Placental pericyte (primary cell): ENCODE results near the gene RPL34. TPM values are rescaled to one million over a fixed set of nuclear protein-coding genes. Genes with fewer than 3 reads are reported as not detected.

Experiments used
- small RNA-seq: library from RNA; depleted of rRNA; stranded (forward); fragments of <200 nt; gene quantifications from one replicate; pipeline ENCODE3, GENCODE V24; 2012; ENCODE audit warnings: low replicate concordance
- total RNA-seq: library from RNA; depleted of rRNA; stranded (reverse); fragments of >200 nt; gene quantifications from 2 replicates; pipeline ENCODE4 v1.2.3, GENCODE V29; 2012

The RPL34 gene
- total RNA-seq = 321 and 406 TPM in 2 replicates

DNA sequence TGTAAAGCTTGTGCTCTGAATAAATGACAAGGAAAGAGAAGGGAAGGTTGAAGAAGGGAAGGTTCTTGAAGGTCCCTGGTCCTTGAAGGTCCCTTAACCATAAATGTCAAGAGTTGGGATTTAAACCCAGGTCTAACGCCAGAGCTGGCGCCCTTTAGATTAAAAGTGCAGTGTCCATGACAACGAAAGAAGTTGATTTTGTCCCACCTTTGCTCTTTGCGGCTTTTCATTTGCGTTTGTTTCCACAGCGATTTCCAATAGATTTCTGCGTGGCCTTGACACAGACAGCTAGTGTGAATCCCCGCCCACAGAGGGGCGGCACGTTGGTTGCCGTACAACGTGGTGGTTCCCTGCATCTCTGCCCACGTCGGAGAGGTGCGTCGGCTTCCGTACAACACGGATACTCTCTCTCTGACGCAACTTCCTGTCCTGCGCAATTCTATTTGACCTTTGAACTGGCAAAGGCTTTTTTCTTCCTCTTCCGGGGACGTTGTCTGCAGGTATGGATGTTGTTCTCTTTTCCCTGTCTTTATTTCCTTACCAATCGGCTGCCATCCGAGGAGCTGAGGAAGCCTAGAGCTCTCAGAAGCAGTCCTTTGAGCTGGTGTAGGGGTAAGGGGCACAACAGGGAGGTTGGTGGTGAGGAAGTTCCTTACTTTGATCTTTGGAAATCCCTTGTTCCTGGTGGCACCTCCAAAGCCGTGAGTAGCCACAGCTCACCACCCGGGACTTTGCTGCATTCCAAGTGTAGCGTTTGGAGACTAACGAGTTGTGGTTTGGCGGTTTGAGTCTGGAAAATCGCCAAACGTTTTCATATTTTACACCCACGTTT lies at the start of gene RPL34:
Gene RPL34 (plus strand): TSS at position 476 of the 832 bp plus-strand sequence. CDS start 1,384 bp downstream, outside the sequence.

DNA sequence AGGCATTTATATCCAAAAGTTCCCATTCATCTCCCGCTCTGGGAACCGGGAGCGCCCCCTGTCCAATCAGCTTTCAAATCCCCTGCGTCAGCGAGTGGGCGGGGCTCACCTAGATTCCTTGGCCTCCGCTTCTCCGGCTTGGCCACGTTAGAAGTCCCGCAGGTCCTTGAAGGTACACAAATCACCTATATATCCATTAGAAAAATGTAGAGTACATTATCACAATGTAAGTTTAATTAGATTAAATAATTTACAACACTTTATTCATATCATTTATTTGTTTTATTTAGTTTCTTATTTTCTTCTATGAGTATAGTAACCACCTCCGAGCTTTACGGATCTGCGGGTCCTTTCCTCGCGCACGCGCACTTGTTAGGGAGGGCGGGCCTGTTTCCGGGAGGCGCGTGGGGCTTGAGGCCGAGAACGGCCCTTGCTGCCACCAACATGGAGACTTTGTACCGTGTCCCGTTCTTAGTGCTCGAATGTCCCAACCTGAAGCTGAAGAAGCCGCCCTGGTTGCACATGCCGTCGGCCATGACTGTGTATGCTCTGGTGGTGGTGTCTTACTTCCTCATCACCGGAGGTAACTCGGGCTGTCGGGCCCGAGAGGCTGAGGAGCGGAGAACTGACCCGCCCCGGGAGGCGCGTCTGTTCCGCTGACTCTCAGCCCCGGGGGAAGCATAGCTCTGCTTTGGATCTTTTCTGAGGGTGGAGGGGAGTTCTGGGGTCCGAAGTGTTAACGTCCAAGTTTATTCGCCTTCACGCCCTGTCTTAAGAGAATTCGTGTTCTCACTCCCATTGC lies 30.0 kb downstream of the RPL34 start, which contains the start of gene OSTC:
Gene OSTC (plus strand): TSS at position 388 of the 802 bp plus-strand sequence. CDS start 57 bp downstream, at position 445.

Small RNAs within 50 kb of the gene (small RNA-seq; reads per million reads assigned to genes)
- gene RNU6-431P = 0.10 reads per million

Other genes with a start within 250 kb of the RPL34 start
- 262 and 336 TPM in 2 replicates for gene OSTC, start 30.0 kb downstream of the RPL34 start, total RNA-seq
- gene ETNPPL, start 142.5 kb downstream of the RPL34 start, total RNA-seq = not detected in 2 replicates